DOHH2 (cell line): Measurements from ENCODE around the gene ZNF83.

Experiments used
- H3F3A ChIP-seq: fragments of 200-600 bp; sonication (generic), shearing (Covaris generic); 2 replicates; pipeline ENCODE4 v1.6.0; 2016; ENCODE audit warnings: antibody characterized with exemption, mild to moderate bottlenecking; ENCODE audit not compliant: control insufficient read depth, insufficient read depth
- H3K27ac ChIP-seq: fragments of 200-600 bp; sonication (generic); 2 replicates; pipeline ENCODE4 v1.5.1; 2014; ENCODE audit warnings: low read depth, mild to moderate bottlenecking, low read length, moderate library complexity
- H3K27me3 ChIP-seq: fragments of 200-600 bp; sonication (generic); 2 replicates; pipeline ENCODE4 v1.6.1; 2014; ENCODE audit warnings: mild to moderate bottlenecking, low read length, mixed read lengths; ENCODE audit not compliant: control insufficient read depth
- H3K36me3 ChIP-seq: fragments of 200-600 bp; sonication (generic); 2 replicates; pipeline ENCODE4 v1.6.1; 2014; ENCODE audit warnings: mild to moderate bottlenecking, low read length, moderate library complexity, mixed read lengths; ENCODE audit not compliant: control insufficient read depth
- H3K4me1 ChIP-seq: fragments of 200-600 bp; sonication (generic); 2 replicates; pipeline ENCODE4 v1.6.1; 2014; ENCODE audit warnings: mild to moderate bottlenecking, low read length, mixed read lengths; ENCODE audit not compliant: control insufficient read depth
- H3K4me2 ChIP-seq: fragments of 200-600 bp; sonication (generic); 2 replicates; pipeline ENCODE4 v1.6.0; 2014; ENCODE audit warnings: mild to moderate bottlenecking, low read length, moderate library complexity
- H3K4me3 ChIP-seq: fragments of 200-600 bp; sonication (generic); 2 replicates; pipeline ENCODE4 v1.5.1; 2014; ENCODE audit warnings: mild to moderate bottlenecking, low read length, mixed read lengths
- H3K79me2 ChIP-seq: fragments of 200-600 bp; sonication (generic); 2 replicates; pipeline ENCODE4 v1.6.1; 2014; ENCODE audit warnings: mild to moderate bottlenecking, low read length, mixed read lengths; ENCODE audit not compliant: control insufficient read depth
- H3K9me2 ChIP-seq: fragments of 200-600 bp; sonication (generic); replicated peaks from 2 replicates; pipeline ENCODE4 v1.6.1; 2014; ENCODE audit warnings: mild to moderate bottlenecking, low read length, mixed read lengths; ENCODE audit not compliant: control insufficient read depth
- H3K9me3 ChIP-seq: fragments of 200-600 bp; sonication (generic); 2 replicates; pipeline ENCODE4 v1.6.1; 2014; ENCODE audit warnings: antibody characterized with exemption, low read length, mixed read lengths; ENCODE audit not compliant: control insufficient read depth, insufficient read depth
- H4K20me1 ChIP-seq: fragments of 200-600 bp; sonication (generic); 2 replicates; pipeline ENCODE4 v1.6.0; 2014; ENCODE audit warnings: low read depth, mild to moderate bottlenecking, antibody characterized with exemption, low read length, moderate library complexity; ENCODE audit not compliant: control insufficient read depth, insufficient read depth
- EZH2phosphoT487 ChIP-seq: fragments of 200-600 bp; sonication (generic); IDR thresholded peaks from 2 replicates; pipeline ENCODE4 v1.6.1; 2017; ENCODE audit warnings: borderline replicate concordance, mild to moderate bottlenecking, antibody characterized with exemption, low read length, moderate library complexity, mixed read lengths
- TF ChIP-seq, protein P1 (sequence below): fragments of 200-600 bp; sonication (generic); IDR thresholded peaks from one replicate; pipeline ENCODE4 v1.5.1; 2014; ENCODE audit warnings: antibody characterized with exemption, mild to moderate bottlenecking, low read depth, low read length; ENCODE audit not compliant: poor library complexity, severe bottlenecking

The ZNF83 gene

DNA sequence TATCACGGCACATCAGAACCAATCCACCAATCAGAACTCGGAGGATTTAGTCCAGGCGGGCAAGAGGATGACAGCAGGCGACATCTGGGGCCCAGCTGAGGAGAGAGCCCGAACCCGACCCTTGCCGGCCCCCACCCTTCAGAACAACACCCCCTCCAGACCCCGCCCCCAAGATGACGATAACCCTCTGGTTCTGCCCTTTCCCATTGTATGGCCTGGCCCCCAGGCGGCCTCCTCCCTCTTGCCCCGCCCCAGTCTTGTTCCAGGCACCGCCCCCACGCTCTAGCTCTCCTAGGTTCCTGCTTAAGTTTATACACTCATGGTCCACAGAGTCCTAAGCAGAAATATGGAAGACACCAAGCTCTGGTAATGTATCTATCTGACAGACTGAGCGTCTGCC, 2.8 kb upstream of the ZNF83 start:
- H4K20me1 ChIP-seq: no peaks in the 10 kb centered on the region
- peaks cover 14% of the 10 kb centered on the region for H3K4me1 ChIP-seq
- H3K4me2 ChIP-seq: no peak overlapping the region
- H3K4me3 ChIP-seq: no peak overlapping the region
- H3K27me3 ChIP-seq: no peaks in the 10 kb centered on the region
- H3K36me3 ChIP-seq: no peaks in the 10 kb centered on the region
- no peaks in the 10 kb centered on the region for H3K9me2 ChIP-seq
- H3K79me2 ChIP-seq: peaks cover 18% of the 10 kb centered on the region
- H3F3A ChIP-seq: 0 out of 2 replicates have a peak, but pooled peaks cover 3% of the 10 kb centered on the region
- no peaks in the 10 kb centered on the region for H3K9me3 ChIP-seq
- no peak for TF ChIP-seq EZH2phosphoT487
- TF ChIP-seq, protein P1, sequence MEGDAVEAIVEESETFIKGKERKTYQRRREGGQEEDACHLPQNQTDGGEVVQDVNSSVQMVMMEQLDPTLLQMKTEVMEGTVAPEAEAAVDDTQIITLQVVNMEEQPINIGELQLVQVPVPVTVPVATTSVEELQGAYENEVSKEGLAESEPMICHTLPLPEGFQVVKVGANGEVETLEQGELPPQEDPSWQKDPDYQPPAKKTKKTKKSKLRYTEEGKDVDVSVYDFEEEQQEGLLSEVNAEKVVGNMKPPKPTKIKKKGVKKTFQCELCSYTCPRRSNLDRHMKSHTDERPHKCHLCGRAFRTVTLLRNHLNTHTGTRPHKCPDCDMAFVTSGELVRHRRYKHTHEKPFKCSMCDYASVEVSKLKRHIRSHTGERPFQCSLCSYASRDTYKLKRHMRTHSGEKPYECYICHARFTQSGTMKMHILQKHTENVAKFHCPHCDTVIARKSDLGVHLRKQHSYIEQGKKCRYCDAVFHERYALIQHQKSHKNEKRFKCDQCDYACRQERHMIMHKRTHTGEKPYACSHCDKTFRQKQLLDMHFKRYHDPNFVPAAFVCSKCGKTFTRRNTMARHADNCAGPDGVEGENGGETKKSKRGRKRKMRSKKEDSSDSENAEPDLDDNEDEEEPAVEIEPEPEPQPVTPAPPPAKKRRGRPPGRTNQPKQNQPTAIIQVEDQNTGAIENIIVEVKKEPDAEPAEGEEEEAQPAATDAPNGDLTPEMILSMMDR: no peak
- H3K27ac ChIP-seq: no peak overlapping the region

DNA sequence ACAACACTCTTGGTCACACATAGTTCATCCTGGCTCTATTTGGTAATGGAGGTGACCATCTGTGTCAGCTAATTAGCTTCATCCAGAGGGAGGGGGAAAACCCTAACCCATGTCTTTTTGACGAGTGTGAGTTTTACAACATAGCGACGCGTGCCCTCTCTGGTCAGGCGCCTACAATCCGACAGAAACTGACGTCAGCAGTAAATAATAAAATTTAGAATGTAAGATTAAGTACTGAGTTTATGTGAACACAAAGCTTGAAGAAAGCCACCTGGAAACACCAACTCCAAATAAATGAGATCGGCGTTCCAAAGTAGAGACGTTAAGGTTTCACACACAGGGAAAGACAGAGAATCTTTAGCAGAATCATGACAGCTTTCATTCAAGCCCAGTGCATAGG, 1.8 kb upstream of the ZNF83 start:
- Histone ChIP-seq H3K36me3 (peaks cover 3% of the 10 kb centered on the region; the same call in 1 of the 2 replicates), H3K9me3 (no peaks in the 10 kb centered on the region), H4K20me1 (no peaks in the 10 kb centered on the region), H3K79me2 (peaks cover 22% of the 10 kb centered on the region), H3K4me2 (no peak overlapping the region), H3F3A (0 out of 2 replicates have a peak, but pooled peaks cover 3% of the 10 kb centered on the region), H3K4me3 (no peak overlapping the region), H3K27ac (no peak overlapping the region), H3K27me3 (no peaks in the 10 kb centered on the region), H3K4me1 (peaks cover 14% of the 10 kb centered on the region), H3K9me2 (no peaks in the 10 kb centered on the region)
- TF ChIP-seq, protein P1: no peak
- no peak for TF ChIP-seq EZH2phosphoT487

DNA sequence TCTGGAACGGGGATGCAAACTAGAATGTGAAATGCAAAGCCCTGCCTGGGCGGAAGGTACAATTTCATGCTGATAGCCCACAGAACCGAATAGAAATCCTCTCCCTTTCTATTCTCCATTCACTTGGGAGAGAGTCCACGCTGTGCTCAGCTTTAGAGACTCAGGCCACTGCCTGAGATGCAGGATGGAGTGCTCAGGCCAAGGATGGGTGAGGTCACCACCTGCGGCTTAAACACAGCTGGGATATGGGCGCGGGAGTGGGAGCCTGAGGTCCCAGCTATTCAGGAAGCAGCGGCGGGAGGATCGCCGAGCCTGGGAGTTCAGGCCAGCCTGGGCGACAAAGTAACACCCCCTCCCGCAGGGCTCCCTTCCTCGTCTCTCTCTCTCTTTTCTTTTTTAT, 446 bp upstream of the ZNF83 start:
- Histone ChIP-seq H3K4me3 (peak overlapping the region; percentile 79), H3K27ac (no peak overlapping the region), H3K36me3 (peaks cover 6% of the 10 kb centered on the region; the same call in 1 of the 2 replicates), H3K9me2 (no peaks in the 10 kb centered on the region), H3F3A (0 out of 2 replicates have a peak, but pooled peaks cover 3% of the 10 kb centered on the region), H3K4me2 (peak overlapping the region; percentile 99), H3K9me3 (no peaks in the 10 kb centered on the region), H4K20me1 (no peaks in the 10 kb centered on the region), H3K79me2 (peaks cover 22% of the 10 kb centered on the region), H3K4me1 (peaks cover 14% of the 10 kb centered on the region), H3K27me3 (no peaks in the 10 kb centered on the region)
- TF ChIP-seq EZH2phosphoT487: no peak
- TF ChIP-seq, protein P1: no peak
